Activated CD8-positive, alpha-beta memory T cell treated with anti-CD3 and anti-CD28 coated beads for 36 hours (primary cell): ENCODE results near the gene PLAU. TPM values are rescaled to one million over a fixed set of nuclear protein-coding genes. Genes with fewer than 3 reads are reported as not detected.
"Not testable (repeated sequence)": the region's sequence is repeated elsewhere in the genome, so short reads cannot be mapped to it uniquely, and the experiment has no call there.

Experiments used
- CTCF ChIA-PET: fragments of 350-600 bp; sonication (Branson Sonifier 250); formaldehyde crosslinking; loops from one replicate; lab custom pipeline; 2021; ENCODE audit warnings: antibody characterized with exemption; lab: Charles Lee
- POLR2A ChIA-PET: fragments of 350-600 bp; sonication (Branson Sonifier 250); formaldehyde crosslinking; loops from one replicate; lab custom pipeline; 2021; ENCODE audit warnings: antibody characterized with exemption; lab: Charles Lee
- total RNA-seq, 2 experiments: library from RNA; stranded (reverse); gene quantifications; one replicate each; pipeline ENCODE4 v1.2.3, GENCODE V29; 2021

The PLAU gene
- total RNA-seq, 2 experiments from 2014 or later, result 0.25 to 0.38 TPM

GRCh38 chr10:73923935-73924598 is 13.1 kb downstream of the PLAU start:
- POLR2A ChIA-PET, result no interaction called here
- CTCF ChIA-PET, result interaction anchor here (1.5 kb wide), 1 partner anchor 16 kb away, joined by 7 read pairs; no protein-coding TSS in a partner anchor

- ChIA-PET POLR2A (no interaction called here), CTCF (no interaction called here)
Observed at GRCh38 chr10:73924935-73925334, 14.0 kb downstream of the PLAU start.

GRCh38 chr10:73925539-73925938 is 14.6 kb downstream of the PLAU start:
- POLR2A ChIA-PET, result no interaction called here
- CTCF ChIA-PET, result no interaction called here

GRCh38 chr10:73926152-73926764 is 15.3 kb downstream of the PLAU start:
- ChIA-PET CTCF (no interaction called here), POLR2A (no interaction called here)

GRCh38 chr10:73930630-73931327 is 19.8 kb downstream of the PLAU start:
- POLR2A ChIA-PET, result not testable (repeated sequence)
- CTCF ChIA-PET, result interaction anchor here (3.6 kb wide), 1 partner anchor 10 kb away, joined by 16 read pairs; no protein-coding TSS in a partner anchor

- POLR2A ChIA-PET, result no interaction called here
- CTCF ChIA-PET, result interaction anchor here (0.8 to 3.6 kb wide), 3 partner anchors 9 to 45 kb away, joined by 3 to 16 read pairs (median 4); no protein-coding TSS in a partner anchor
Observed at GRCh38 chr10:73931767-73932619, 21.1 kb downstream of the PLAU start.

- CTCF ChIA-PET, result interaction anchor here (0.8 to 3.6 kb wide), 3 partner anchors 8 to 46 kb away, joined by 3 to 16 read pairs (median 4); no protein-coding TSS in a partner anchor
- POLR2A ChIA-PET, result no interaction called here
Observed at GRCh38 chr10:73932620-73933112, 21.7 kb downstream of the PLAU start.

GRCh38 chr10:73934074-73934473 is 23.1 kb downstream of the PLAU start:
- ChIA-PET CTCF (interaction anchor here (1.0 to 1.1 kb wide), 2 partner anchors 23 to 48 kb away, joined by 3 to 5 read pairs; partner anchors contain the start of gene PLAU), POLR2A (no interaction called here)

- CTCF ChIA-PET, result interaction anchor here (3.1 to 6.9 kb wide), 2 partner anchors 48 to 56 kb away, joined by 9 to 132 read pairs; no protein-coding TSS in a partner anchor
- POLR2A ChIA-PET, result no interaction called here
Observed at GRCh38 chr10:73935895-73936294, 25.0 kb downstream of the PLAU start.

GRCh38 chr10:73937333-73938043 is 26.6 kb downstream of the PLAU start:
- POLR2A ChIA-PET, result no interaction called here
- CTCF ChIA-PET, result interaction anchor here (1.0 to 6.9 kb wide), 3 partner anchors 50 to 89 kb away, joined by 4 to 132 read pairs (median 9); no protein-coding TSS in a partner anchor

GRCh38 chr10:73940634-73941221 is 29.8 kb downstream of the PLAU start:
- ChIA-PET CTCF (interaction anchor here (0.5 to 6.9 kb wide), 42 partner anchors 9 to 184 kb away, joined by 3 to 132 read pairs (median 4); partner anchors contain the start of genes CAMK2G and PLAU), POLR2A (interaction anchor here (1.3 to 1.4 kb wide), 2 partner anchors 52 to 54 kb away, joined by 3 read pairs; no protein-coding TSS in a partner anchor)

GRCh38 chr10:73941300-73941699 is 30.4 kb downstream of the PLAU start:
- ChIA-PET CTCF (interaction anchor here (0.5 to 6.9 kb wide), 36 partner anchors 10 to 157 kb away, joined by 3 to 132 read pairs (median 5); partner anchors contain the start of genes CAMK2G and PLAU), POLR2A (interaction anchor here (1.3 kb wide), 2 partner anchors 55 to 62 kb away, joined by 3 to 4 read pairs; no protein-coding TSS in a partner anchor)

- POLR2A ChIA-PET, result no interaction called here
- CTCF ChIA-PET, result interaction anchor here (1.3 to 1.7 kb wide), 3 partner anchors 9 to 58 kb away, joined by 3 to 5 read pairs (median 5); no protein-coding TSS in a partner anchor
Observed at GRCh38 chr10:73944356-73945100, 33.6 kb downstream of the PLAU start.

GRCh38 chr10:73946253-73947145 is 35.6 kb downstream of the PLAU start:
- CTCF ChIA-PET, result interaction anchor here (1.3 kb wide), 1 partner anchor 60 kb away, joined by 3 read pairs; no protein-coding TSS in a partner anchor
- POLR2A ChIA-PET, result interaction anchor here (0.7 kb wide), 1 partner anchor 1167 kb away, joined by 10 read pairs; no protein-coding TSS in a partner anchor

- POLR2A ChIA-PET, result no interaction called here
- CTCF ChIA-PET, result interaction anchor here (0.7 kb wide), 3 partner anchors 9 to 620 kb away, joined by 3 read pairs; no protein-coding TSS in a partner anchor
Observed at GRCh38 chr10:73948947-73949633, 38.2 kb downstream of the PLAU start.
